ENCODE measurements around the gene CFAP53.

CFAP53 gene

DNA sequence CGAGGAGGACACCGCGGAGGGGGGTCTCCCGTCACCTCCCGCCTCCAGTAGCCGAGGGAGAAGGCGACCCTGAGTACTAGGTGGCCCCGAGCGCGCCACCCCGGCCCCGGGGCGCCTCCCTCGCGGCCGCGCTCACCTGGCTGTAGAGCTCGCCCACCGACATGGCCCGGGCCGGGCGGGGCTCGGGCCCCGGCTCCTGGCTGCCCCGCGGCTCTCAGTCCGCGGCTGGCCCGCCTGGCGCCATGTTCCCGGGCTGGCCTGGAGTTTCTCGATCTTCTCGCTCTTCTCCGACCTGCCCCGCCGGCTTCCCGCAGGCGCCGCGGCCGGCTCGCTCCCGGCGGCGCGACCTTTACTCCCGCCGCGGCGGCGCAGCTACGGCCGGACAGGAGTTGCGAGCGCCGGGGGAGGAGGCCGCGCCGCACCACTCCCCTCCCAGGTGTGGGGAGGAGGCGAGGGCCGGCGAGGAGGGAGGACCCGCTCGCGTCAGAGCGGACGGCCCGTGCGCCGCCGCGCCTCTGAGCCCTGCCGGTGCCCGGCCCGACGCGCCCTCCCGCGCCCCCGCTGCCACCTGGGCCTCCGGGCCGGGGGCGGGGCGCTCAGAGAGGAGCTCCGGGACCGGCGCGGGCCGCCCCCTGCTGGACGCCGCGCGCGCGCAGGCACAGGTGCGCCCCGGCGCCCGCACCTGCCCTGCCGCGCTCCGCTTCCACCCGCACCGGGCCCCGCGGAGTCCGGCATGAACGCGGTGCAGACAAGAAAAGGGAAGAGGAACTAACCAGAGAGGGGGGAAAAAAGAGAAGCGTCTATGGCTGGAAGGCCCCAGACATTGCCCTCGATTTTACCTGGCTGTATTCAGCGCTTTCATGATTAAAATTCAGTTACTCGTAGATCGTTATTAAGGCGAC, 71.4 kb downstream of the CFAP53 start, which contains the start of gene MYO5B:
MYO5B (minus strand) TSS at position 517 of the 902 bp plus-strand sequence; CDS start at position 163, 354 bp downstream.
- POLR2A ChIA-PET (ENCODE audit: low non-redundant PET) = no interaction called here
- peak; percentile 63 for DNase-seq (ENCODE audit: low spot score)
- TF ChIP-seq, protein P1, sequence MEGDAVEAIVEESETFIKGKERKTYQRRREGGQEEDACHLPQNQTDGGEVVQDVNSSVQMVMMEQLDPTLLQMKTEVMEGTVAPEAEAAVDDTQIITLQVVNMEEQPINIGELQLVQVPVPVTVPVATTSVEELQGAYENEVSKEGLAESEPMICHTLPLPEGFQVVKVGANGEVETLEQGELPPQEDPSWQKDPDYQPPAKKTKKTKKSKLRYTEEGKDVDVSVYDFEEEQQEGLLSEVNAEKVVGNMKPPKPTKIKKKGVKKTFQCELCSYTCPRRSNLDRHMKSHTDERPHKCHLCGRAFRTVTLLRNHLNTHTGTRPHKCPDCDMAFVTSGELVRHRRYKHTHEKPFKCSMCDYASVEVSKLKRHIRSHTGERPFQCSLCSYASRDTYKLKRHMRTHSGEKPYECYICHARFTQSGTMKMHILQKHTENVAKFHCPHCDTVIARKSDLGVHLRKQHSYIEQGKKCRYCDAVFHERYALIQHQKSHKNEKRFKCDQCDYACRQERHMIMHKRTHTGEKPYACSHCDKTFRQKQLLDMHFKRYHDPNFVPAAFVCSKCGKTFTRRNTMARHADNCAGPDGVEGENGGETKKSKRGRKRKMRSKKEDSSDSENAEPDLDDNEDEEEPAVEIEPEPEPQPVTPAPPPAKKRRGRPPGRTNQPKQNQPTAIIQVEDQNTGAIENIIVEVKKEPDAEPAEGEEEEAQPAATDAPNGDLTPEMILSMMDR (conservative IDR thresholded peaks at IDR 0.05; ENCODE audit: low read depth) = peak; percentile 78
- CTCF ChIA-PET = interaction anchor here (0.5 to 1.4 kb wide), 9 partner anchors 9 to 738 kb away, joined by 3 to 6 read pairs (median 3); no protein-coding TSS in a partner anchor
- H3K27ac ChIP-seq = no peak within 1 kb of the TSS

DNA sequence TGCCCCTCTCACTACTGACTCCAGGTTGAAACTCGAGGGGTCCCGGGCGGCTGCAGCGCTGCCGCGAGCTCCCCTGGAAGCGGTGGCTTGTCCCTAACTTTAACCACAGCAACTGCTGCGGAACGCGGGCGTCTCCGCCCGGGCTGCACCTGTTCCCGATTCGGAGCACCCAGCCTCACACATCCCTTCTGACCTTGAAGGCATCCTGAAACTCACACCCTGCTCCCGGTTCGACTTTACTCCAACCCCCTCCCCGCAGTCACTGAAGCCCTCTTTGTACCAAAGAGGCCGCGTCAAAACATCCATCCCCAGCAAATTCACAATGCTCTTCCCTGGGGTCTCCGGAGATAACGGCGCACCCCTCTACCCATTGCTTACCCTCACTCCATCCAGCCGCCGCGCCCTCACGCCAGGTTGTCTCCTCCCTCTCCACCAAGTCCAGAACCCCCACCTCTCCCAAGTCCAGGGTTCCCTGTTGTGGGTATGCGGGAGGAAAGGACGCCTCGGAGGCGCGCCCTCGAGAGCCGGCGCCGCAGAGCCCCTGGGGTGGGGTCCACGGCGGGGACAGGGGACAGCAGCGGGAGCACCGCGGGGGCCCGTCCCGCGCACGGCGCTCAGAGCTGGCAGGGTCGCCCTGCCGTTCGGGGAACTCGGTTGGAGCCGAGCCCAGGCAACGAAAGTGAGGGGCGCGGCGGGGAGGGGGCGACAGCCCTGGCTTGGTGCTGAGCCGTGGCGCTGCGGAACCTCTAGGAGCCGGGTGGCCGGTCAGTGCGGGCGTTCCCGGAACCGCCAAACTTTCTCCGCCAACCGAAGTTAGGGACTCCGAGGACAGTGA, 72.3 kb downstream of the CFAP53 start:
- TF ChIP-seq, protein P1 (conservative IDR thresholded peaks at IDR 0.05; ENCODE audit: low read depth) = no peak
- no peak overlapping the region for H3K27ac ChIP-seq
- ChIA-PET CTCF (interaction anchor here (0.8 to 1.4 kb wide), 4 partner anchors 10 to 335 kb away, joined by 3 to 6 read pairs (median 3); no protein-coding TSS in a partner anchor), POLR2A (ENCODE audit: low non-redundant PET) (no interaction called here)
- DNase-seq (ENCODE audit: low spot score) = no peak

DNA sequence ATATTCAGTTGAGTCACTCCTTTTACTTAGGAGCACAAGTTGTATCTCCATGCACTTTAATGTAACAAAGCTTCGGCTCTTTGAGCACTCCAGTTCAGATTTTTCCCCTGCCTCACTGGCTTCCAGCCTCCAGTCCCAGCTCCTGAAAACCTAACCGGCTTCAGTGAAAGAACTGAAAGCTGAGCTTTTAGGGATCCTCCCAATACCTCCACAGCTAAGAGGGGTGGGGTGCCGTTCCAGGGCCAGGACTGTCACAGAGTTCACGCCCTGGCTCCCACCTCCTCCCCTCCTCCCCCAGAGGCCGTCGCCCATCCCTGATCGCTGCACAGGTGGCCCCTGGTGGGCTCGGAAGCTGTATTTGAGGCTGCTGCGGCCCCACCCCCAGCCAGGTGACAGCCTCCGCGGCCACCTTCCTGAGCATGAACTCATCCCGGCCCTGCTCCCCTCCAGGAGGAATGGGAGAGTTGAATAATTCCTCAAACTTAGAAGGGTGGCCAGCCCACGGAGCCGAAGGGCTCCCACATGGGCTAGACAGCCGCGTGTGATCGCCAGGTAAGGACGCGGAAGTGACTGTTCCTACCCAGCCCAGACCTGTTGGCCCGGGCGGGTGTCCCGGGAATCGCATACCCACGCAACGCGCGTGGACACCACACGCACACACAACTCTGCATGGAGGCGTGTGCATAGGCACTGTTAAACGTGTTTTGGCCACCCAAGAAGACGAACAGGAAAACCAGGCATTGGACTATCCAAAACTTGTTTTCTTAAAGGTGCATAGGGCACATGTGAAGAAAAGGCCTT, 73.1 kb downstream of the CFAP53 start:
- DNase-seq (ENCODE audit: low spot score) = no peak
- H3K27ac ChIP-seq = no peak overlapping the region
- POLR2A ChIA-PET (ENCODE audit: low non-redundant PET) = no interaction called here
- TF ChIP-seq, protein P1 (conservative IDR thresholded peaks at IDR 0.05; ENCODE audit: low read depth) = no peak
- CTCF ChIA-PET = no interaction called here

DNA sequence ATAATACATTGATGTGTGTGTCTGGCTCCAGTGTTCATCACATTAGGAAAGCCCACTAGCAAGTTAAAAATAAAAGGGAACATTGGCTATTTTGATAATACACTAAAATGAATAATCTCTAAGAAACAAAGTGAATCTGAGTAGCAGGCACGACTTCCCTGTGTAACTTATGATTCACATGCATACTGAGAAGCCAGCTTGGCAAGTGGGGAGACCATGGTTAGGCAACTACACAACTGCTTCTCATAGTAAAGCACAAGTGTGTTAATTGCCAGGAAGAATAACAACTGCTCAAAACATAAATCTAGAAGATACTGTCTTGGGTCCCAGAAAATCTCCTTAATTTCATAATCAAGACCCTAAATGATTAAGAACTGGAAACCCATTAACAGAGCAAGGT, 75.4 kb downstream of the CFAP53 start:
- ChIA-PET POLR2A (ENCODE audit: low non-redundant PET) (no interaction called here), CTCF (no interaction called here)
- no peak for DNase-seq (ENCODE audit: low spot score)

DNA sequence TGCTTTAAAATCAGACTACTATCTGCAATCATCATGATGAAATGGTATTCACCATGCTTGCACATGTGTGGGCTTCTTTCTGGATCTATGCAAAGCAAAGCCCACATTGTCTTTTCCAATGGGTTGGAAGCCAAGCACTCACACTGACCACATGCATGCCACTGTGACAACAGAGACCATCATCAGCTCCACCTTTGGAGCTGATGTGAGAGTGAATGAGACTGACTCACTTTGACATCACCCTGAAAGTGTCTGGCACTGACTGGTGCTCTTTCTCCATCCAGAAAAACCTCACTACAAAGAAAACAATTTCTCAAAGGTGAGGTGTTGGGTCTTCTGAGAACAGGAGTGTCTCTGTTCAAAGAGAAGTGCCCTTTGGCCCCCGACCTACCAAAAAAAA, 76.1 kb downstream of the CFAP53 start:
- CTCF ChIA-PET = no interaction called here
- TF ChIP-seq, protein P1 (conservative IDR thresholded peaks at IDR 0.05; ENCODE audit: low read depth) = no peak
- POLR2A ChIA-PET (ENCODE audit: low non-redundant PET) = no interaction called here
- no peak overlapping the region for H3K27ac ChIP-seq
- peak; percentile 15 for DNase-seq (ENCODE audit: low spot score)

More for the DNA sequence above, 75.4 kb downstream of the CFAP53 start:
- TF ChIP-seq, protein P1 (conservative IDR thresholded peaks at IDR 0.05; ENCODE audit: low read depth) = no peak
- no peak overlapping the region for H3K27ac ChIP-seq
